NCI-H2196 treated with DMSO at 0.1 percent for 48 hours (cell line): Measurements from ENCODE around the gene TMUB1.

Experiments
- DNase-seq: peaks from one replicate; lab custom pipeline; 2025; ENCODE audit not compliant: unreplicated experiment; lab: John Stamatoyannopoulos, UW

TMUB1 gene

DNA sequence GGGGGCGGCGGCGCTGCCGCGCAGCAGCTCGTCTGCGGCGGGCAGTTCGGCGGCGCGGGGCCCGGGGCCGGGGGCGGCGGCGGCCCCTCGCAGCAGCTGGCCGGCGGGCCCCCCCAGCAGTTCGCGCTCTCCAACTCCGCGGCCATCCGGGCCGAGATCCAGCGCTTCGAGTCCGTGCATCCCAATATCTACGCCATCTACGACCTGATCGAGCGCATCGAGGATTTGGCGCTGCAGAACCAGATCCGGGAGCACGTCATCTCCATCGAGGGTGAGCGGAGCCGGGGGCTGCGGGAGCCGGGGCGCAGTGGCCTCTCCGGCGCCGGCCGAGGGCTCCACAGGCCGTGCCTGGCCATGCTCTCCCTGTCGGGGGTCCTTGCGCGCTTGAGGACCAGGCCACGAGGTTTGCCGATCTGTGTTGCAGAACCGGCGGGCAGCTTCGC is 3.5 kb upstream of the TMUB1 start:
- DNase-seq = no peak

DNA sequence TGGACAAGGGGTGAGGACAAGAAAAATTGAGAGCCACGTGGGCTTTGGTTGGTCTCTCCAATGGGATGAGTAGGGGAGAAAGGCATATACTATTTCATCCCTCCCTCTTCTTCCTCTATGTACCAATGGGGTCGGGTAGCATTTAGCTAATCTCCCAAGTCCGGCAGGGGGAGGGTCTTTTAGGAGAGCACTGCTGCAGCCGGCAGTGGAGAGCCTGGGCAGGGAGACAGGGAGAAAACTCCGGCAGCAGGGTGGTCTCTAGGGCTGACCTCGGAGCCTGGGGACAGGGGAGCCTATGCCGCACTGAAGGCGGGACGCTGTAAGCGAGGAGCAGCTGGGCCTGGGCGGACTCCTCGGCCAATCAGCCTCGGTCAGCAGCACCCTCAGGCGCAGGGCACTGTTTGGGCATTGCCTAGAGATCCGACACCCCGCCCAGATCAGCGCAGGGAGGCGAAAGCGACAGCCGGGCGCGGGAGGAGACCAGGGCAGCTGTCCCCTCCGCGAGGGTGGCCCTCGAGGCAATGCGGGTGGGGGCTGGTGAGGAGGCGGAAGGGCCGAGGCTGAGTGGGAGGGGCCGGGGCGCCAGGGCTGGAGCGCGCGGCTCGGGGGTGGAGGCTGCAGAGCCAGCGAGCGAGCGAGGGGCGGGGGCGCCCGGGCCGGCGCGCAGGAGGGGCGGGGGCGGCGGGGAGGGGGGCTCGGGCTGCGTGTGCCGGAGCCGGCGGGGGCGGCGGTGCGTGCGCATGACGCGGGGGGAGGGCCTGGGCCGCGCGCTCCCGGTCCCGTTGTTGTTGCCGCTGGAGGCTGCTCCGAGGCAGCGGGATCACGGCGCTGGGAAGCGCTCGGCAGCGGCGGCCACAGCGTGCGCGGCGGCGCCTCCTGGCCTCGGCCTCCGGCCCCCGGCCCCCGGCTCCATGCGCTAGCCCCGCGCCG is 2.7 kb upstream of the TMUB1 start, which contains the start of gene AGAP3:
TSS of gene AGAP3 (plus strand) at position 785 of the 930 bp plus-strand sequence. CDS start 267 bp downstream, outside the sequence.
- DNase-seq = peak; percentile 53

DNA sequence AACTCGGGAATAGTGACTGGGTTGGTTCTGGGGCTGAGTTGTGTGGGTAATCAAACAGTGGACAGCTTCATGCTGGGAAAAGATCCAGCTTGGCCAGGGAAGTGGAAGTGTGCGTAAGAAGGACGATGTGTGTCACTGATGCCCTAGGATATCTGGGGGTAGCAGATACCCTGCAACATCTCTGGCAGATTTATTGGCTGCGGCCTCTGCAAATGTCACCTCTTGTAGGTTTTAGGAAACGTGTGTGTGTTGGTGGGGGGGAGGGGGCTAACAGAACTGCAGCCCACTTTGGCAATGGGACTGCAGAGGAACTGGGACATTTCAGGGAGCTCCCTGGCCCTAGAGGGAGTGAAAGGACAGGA is 2.0 kb upstream of the TMUB1 start:
- DNase-seq = no peak

DNA sequence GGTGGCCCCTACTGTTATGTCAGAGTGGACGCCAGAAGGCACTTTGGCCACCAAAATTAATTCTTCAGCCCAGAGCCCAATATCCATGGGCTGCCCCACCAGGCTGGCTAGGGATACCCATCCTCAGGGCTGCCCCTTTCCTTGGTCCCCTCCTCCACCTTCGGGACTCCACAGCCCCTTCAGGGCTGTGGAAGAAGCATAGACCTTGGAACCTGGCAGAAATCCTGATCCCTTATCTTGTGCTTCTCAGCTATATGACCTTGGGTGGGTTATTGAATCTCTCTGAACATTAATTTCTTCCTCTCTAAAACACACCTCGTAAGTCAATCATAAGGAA is 499 bp upstream of the TMUB1 start:
- no peak for DNase-seq

DNA sequence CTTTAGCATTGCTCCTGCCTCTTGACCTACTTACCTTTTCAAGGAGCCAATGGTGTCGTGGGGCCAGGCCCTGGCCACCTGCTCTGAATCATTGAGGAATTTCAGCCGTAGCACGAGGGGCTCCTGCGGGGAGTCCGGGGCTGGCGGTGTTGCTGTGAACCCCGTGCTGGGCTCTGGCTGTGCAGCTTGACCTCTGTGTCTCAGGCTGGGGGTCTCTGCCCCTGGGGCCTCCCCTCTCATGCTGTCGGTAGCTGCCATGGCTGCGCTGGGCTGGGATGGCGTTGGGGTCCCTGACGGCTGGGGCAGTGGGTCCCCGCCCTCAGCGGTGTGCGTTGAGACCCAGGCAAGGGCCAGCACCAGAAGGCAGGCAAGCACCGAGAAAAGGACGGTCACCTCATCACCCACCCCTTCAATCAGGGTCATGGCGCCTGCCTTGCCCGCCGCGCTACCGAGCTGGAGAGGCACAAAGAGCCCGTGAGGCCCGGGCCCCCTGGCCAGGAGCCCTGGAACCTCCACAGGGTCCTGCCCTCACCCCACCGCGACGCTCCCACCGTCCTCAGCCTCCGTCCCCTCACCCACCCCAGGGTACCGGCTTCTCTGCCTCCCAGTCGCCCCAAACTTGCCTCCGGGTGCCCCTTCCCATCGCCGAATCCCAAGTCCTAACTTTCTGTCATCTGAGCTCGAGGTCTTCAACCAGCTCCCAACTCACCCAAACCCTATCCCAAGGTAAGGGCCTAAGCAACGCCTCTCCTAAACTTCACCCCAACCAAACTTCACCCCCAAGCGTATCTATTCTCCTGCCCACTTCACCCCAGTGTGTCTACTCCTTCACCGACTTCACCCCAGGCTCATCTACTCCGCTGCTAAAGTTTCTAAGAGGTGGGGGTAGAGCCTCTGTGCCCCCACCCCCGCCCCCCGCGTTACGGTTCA is 887 bp downstream of the TMUB1 start:
- no peak for DNase-seq

DNA sequence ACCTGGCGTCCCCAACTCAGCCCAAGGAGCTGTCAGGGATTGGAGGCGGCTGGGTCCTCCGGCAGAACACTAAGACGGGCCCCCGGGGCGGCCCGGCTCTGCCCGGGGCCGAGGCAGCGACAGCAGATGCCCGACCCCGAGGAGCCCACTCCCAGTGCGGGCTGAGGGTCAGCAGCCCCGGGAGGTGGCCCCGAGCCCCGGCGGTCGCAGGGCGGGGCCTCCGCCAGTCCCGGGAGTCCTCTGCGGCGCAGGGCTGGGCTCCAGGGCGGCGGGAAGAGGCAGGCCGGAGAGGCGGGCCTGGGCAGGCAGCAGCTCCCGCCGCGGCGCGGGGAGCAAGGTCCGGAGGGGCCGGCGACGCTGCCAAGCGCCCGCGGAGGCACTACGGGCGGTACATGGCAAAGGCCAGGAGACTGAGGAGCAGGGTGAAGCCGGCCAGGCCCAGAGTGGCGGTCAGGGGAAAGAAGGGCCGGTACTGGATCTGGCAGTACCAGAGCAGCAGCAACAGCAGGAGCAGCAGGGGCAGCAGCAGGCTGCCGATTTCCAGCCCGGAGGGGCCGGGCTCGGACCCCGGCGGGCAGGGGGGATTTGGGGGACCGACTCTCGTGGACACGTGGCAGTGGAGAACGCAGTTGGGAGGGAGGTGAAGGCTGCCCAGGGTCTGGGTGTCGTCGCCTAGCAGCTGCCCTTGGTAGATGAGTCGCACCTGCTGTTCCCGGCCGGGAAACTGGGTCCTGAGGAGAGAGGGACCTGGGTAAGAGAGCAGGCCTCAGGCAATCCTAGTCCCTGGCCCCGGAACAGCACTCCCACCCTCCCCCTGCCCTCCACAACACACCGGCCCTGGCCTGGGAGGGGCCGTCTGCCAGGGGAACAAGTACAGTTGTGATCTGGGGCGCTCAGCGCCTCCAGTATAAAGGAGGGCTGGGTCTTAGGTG is 1.9 kb downstream of the TMUB1 start:
- DNase-seq = no peak

DNA sequence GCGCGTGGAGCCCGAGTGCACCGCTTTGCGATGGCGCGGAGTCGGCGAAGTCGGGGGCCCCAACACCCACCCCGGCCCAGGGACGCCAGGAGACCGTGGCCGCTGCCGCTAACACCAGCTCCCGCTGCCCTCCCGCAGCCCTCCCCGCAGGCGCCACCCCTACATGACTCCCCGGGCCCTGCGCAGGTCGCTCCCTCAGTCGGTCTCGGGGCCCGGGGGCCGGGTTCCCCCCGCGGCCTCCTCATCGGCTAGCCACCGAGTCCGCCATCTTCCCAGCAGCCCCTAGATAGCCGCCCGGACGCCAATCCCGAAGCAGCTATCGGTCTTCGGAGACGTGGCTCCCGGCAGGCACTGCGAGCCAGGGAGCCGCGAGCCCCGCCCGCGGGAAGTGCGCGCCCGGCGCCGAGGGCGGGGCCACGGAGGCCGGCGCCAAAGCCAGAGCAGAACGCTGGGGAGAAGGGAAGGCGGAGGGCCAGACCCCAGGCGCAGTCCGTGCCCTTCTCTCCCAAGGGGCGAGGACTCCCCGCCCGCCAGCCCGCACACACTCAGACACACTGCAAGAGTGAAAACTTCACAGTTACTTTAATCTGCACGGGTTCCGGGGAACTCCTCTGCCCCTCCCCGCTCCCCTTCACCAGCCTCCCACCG is 2.6 kb downstream of the TMUB1 start, which contains the start of gene FASTK:
TSS of gene FASTK (minus strand) at position 288 of the 648 bp plus-strand sequence. CDS start at position 245, 43 bp downstream.
- DNase-seq = peak; percentile 49

DNA sequence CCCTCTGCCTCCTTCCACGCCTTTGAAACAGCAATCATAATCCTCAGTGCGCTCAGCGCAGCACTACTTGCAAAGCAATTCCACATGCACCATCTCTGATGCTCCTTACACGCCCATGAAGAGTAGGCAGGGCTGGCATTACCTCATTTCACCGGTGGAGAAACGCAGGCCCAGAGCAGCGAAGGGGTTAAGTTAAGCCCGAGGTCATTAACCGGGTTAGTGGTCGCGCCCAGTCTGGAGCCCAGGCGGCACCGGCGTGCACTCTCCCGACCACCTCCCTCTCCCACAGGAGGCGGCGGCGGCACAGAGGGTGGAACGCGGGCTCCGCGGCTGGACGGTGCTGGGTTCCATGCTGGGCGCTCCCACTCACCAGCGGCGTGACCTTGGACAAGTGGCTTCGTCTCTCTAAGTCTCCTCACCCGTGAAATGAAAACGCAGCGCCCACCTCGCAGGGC is 3.2 kb downstream of the TMUB1 start:
- no peak for DNase-seq

DNA sequence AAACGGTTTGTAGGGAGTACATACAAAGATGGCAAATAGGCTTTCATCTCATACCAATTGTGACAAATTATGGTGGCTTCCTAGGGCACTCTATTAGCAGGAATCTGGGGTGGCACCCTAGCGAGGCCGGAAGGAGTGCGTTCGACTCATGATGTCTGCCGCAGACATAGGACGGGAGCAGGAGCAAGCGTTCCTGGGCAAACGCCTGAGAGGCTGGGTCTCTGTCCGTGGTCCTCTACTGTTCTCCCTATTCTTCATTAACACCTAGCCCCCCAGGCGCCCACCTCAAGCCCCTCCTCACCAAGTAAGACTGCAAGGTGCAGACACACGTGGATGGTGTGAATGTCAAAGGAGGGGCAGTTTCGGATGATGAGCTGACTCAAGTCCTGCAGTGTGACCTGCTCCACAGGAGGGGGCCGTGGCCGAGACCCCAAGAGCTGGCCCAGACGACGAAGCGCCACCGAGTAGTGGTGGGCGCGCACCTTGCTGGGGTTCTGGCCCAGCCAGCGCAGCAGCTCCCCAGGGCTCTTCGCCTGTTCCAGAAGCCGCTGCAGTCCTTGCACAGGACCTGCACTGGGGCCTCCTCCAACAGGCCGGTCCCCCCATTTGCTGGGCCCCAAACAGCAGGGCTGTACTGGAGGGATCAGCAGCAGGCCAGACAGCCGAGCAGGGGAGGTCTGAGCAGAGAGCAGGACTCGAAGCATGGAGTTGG is 3.9 kb downstream of the TMUB1 start:
- no peak for DNase-seq

DNA sequence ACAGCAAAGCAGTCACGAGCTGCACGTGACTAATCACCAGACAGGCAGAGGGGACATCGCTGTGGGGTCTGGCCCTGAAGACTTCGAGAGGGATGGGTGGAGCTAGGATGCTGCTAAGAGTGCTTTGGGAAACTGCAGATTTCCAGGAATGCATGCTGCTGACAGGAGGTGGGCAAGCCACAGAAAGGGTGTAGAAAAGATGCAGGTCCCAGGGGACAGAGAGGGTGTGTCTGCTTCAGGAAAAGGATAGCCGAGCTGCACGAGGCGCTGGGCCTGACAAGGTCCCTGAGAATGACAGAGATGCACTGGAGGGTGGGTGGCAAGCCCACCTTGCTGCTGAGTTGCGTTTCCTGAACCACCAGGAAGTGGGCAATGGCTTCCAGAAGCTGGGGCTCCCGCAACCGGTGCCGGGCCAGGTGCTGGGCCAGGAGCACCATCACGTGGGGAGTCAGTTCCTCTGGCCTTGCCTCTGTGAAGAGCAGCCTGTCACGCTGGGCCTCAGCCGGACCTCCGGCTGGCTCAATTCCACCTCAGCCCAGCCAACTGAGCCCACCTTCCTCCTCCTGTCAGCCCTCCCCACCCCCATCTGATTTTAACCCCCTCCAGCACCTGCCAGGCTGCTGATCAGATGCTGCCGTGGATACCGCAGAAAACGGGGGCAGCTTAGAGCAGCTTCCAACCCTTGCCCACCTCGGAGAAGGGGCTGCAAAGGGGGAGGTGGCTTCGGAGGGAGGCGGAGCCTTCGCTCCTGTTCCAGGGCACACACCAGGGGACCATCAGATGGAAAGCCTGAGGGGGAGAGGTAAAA is 4.9 kb downstream of the TMUB1 start:
- no peak for DNase-seq

DNA sequence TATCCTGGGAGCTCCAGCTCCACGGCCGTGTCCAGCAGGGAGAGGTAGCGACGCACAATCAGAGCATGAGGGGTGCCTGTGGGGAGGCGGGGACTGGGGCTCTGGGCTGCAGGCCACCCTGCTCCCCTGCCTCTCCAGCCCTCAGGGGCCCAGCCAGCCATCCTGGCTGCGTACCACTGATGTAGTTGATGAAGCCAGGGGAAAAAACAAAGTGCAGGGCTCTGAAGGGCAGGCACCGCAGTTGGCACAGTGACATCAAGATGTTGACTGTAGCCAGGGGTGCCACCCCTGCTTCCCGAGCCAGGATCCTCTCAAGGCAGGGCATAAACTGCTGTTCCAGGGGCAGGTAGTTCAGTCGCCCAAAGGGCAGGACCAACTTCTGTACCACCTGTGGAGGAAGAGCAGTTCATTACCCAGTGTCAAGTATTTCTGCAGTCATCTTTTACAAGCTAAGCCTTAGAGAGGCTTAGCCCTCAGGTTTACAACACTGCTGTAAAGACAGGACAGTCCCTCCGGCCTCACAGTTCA is 5.5 kb downstream of the TMUB1 start:
- DNase-seq = no peak

DNA sequence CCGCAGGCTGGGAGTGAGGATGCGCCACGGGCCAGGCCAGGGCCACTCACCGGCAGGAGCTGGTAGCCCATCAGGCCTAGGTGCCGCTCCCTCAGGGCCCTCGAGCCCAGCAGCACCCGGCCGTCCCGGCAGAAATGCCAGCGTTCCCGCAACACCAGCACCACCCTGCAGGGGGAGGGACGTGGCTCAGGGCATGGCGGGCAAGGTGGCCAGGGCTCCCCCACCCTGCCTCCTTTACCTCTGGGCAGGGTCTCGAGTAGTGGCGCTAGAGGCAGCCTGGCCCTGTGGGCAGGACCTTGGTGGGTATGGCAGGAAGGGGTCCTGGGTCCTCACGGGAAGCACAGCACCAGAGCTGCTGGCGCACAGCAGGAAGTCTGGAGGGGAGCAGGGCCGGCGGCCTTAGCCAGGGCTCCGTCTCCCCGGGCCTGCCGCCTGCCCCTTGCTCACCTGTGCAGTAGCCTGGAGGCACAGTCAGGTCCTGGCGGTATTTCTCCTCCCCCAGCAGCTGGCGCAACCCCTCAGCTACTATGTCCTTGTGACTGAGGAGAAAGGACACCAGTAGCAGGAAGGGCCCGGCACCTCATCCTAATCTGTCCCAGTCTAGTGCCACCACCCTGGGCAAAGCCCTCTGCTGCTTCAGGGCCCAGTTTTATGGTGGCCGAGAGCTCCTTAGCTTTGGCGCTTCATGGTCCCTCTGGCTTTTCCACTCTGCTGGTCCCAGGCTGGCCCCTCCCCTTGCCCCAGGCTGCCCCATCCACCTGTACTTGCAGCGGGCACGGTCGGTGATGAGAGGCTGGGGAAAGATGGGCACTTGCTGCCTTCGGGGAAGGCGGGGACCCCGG is 6.2 kb downstream of the TMUB1 start:
- DNase-seq = no peak

DNA sequence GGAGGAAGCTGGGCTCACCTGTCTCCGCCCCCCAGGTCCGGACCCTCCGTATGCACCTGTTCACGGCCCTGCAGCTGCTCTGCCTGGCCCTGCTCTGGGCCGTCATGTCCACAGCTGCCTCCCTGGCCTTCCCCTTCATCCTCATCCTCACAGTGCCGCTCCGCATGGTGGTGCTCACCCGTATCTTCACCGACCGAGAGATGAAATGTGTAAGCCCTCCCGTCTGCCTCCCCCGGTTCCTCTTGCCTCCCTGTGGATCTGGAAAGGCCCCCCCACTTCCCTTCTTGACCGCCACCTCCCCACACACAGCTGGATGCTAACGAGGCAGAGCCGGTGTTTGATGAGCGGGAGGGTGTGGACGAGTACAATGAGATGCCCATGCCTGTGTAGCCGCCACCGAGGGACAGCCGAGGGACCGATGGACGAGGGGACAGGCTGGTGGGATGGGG is 7.3 kb downstream of the TMUB1 start:
- no peak for DNase-seq

DNA sequence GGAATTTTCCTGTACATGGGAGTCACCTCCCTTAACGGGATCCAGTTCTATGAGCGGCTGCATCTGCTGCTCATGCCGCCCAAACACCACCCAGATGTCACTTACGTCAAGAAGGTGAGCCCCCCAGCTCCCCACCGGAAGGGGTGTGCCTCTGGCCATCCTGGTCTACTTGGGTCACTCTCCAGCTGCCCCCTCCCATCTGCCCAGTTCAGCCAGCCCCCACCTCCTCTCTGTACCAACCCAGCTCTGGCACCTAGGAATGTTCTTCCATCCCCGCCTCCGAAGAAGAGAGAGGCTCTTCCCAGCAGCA is 7.7 kb downstream of the TMUB1 start:
- DNase-seq = no peak

DNA sequence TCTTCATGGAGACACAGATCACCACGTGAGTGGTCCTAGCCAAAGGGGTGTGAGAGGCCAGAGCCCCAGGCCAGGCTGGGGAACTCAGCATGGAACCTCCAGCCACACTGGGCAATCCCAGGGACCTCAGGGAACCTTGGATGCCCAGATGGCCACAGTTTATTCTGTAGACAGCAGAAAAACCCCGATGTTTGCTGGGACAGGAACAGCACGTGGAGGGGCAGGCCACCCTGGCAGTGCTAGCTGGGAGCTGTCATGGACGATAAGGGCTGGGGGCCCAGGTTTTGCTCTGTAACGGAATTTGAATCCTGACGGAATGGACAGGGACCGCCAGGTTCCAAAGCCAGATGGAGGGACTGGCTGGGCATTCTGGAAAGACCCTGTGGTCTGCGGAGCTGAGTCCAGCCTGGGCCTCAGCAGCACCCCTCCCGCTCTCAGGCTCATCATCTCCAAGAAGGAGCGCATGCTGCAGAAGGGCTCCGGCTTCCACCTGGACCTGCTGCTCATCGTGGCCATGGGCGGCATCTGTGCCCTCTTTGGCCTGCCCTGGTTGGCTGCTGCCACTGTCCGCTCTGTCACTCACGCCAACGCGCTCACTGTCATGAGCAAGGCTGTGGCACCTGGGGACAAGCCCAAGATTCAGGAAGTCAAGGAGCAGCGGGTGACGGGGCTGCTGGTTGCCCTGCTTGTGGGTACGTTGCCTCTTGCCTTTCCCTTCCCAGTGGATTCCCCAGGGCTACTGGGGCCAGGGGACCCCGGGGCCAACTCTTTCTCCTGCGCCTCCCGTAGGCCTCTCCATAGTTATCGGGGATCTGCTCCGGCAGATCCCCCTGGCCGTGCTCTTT is 8.3 kb downstream of the TMUB1 start:
- DNase-seq = no peak

DNA sequence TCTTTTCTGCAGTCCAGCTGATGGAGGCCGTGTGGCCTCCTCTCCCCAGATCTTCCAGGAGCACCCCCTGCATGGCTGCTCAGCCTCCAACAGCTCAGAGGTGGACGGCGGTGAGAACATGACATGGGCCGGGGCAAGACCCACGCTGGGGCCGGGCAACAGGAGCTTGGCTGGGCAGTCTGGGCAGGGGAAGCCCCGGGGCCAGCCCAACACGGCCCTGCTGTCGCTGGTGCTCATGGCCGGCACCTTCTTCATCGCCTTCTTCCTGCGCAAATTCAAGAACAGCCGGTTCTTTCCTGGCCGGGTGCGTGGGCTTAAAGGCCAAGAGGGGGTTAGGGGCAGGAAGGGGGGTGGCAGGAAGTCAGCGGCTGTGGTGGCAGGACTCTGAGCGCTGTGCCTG is 9.3 kb downstream of the TMUB1 start:
- no peak for DNase-seq
